RWPE1 (cell line): ENCODE measurements around the gene PPP6R2.
A peak's percentile ranks its signal among the peaks of the same experiment; 100 is the strongest.

Experiments used
- CTCF ChIA-PET: fragments of 350-600 bp; sonication (Branson Sonifier 250); formaldehyde crosslinking; extraction: SDS; loops from one replicate; lab custom pipeline; 2021; lab: Yijun Ruan, JAX
- POLR2A ChIA-PET: fragments of 400-600 bp; formaldehyde crosslinking; extraction: SDS; loops from one replicate; lab custom pipeline; 2020; ENCODE audit warnings: antibody characterized with exemption; ENCODE audit not compliant: low non-redundant PET; lab: Yijun Ruan, JAX
- DNase-seq: peaks from one replicate; pipeline ENCODE4 v3.0.0; 2012; ENCODE audit warnings: low spot score
- H3K27ac ChIP-seq: fragments of 450-650 bp; 2 replicates; pipeline ENCODE4 v1.5.1; 2017
- TF ChIP-seq, protein P1 (sequence below): fragments of 450-650 bp; conservative IDR thresholded peaks from 2 replicates; pipeline ENCODE4 v1.5.1; 2017; ENCODE audit warnings: low read depth, mild to moderate bottlenecking

Gene PPP6R2

DNA sequence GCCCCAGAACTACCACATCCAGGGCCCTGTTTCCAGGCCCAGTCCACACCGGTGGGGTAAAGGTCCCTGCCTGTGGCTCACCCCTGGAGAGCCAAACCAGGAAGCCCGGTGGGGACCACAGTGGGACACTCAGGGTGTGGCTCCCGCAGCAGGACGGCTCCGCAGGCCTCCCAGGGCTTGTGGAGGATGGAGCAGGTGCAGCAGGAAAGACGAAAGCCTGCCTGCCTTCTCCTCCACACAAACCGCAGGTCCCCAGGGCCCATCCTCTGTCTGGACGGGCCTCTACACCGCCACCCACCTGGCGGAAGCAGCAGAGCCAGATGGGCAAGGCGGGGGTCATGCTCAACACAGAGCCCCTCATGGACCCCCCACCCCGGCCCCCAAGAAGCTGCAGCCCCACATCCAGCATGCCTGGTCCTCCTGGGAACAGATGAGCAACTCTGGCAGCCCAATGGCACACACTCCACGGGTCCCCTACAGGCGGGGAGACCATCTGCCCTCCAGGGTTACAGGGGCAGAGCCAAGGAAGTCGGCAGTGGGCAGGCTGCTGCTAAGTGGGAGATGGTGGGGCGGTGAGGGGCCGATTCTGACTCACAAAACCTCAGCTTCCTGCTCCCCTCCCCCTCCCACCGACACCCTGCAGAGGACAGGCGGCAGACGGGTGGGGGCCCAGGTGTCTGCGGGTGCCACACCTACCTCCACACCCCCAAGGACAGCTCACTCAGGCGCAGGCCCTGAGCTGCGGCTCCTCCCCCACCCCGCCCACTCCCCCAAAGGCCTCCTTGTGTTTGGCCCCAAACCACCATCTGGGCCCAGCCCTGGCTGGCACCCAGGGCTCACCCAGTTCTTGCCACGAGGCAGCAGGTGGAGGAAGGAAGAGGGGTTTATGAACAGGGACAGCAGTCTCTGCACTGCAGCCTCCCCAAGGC is 126.5 kb downstream of the PPP6R2 start:
- peak; percentile 72 for DNase-seq
- peak overlapping the region; percentile 87 for H3K27ac ChIP-seq
- CTCF ChIA-PET, result interaction anchor here (0.8 kb wide), 1 partner anchor 69 kb away, joined by 3 read pairs; no protein-coding TSS in a partner anchor
- TF ChIP-seq, protein P1, sequence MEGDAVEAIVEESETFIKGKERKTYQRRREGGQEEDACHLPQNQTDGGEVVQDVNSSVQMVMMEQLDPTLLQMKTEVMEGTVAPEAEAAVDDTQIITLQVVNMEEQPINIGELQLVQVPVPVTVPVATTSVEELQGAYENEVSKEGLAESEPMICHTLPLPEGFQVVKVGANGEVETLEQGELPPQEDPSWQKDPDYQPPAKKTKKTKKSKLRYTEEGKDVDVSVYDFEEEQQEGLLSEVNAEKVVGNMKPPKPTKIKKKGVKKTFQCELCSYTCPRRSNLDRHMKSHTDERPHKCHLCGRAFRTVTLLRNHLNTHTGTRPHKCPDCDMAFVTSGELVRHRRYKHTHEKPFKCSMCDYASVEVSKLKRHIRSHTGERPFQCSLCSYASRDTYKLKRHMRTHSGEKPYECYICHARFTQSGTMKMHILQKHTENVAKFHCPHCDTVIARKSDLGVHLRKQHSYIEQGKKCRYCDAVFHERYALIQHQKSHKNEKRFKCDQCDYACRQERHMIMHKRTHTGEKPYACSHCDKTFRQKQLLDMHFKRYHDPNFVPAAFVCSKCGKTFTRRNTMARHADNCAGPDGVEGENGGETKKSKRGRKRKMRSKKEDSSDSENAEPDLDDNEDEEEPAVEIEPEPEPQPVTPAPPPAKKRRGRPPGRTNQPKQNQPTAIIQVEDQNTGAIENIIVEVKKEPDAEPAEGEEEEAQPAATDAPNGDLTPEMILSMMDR, result no peak
- POLR2A ChIA-PET, result no interaction called here

- POLR2A ChIA-PET, result no interaction called here
- no peak for DNase-seq
- H3K27ac ChIP-seq, result peak overlapping the region; percentile 87
- CTCF ChIA-PET, result interaction anchor here (0.8 to 0.9 kb wide), 2 partner anchors 13 to 70 kb away, joined by 3 read pairs; no protein-coding TSS in a partner anchor
- TF ChIP-seq, protein P1, result no peak
Observed at GRCh38 chr22:50470491-50470890, 127.4 kb downstream of the PPP6R2 start.

GRCh38 chr22:50471197-50471847 is 128.2 kb downstream of the PPP6R2 start:
- POLR2A ChIA-PET, result interaction anchor here (0.6 kb wide), 1 partner anchor 10 kb away, joined by 4 read pairs; the partner anchor contains the start of gene ADM2
- H3K27ac ChIP-seq, result peak overlapping the region; percentile 87
- CTCF ChIA-PET, result interaction anchor here (0.9 kb wide), 1 partner anchor 13 kb away, joined by 3 read pairs; no protein-coding TSS in a partner anchor
- TF ChIP-seq, protein P1, result no peak
- no peak for DNase-seq

DNA sequence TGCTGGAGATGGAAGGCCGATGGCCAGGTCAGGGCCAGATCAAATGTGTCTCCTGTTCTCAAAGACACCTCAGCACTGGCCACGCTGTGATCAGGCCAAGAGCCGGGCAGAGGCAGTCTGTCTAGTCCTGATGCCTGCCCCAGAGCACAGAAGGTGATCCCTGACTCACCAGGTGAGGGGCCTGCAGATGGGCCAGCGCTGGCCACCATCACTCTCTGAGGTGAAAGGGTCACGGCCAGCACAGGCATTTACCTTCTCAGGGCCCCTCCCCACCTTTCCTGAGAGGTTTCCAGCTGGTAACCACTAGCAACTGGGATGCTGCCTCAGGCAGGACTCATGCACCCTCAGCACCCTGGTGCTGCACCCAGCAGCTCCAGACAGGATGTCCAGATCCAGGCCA is 128.8 kb downstream of the PPP6R2 start:
- ChIA-PET POLR2A (interaction anchor here (0.6 kb wide), 1 partner anchor 10 kb away, joined by 4 read pairs; the partner anchor contains the start of gene ADM2), CTCF (no interaction called here)

DNA sequence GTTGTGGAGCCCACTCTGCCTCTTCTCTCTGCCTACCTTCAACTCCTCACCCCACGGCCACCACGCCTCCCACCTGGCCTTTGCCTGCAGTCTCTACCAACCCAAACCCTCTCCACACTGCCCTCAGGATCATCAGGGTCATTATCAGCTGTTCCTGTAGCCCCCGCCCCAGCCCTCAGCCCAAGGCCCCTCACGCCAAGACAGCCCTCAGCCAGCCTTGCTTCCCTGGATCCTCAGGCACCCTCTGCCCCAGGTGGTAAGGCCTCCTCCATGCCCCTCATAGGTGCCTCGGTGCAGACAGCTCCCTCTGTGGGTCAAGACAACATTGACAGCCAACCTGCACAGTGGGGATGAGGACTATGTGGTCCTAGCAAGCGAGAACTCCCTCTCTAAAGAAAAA is 130.0 kb downstream of the PPP6R2 start:
- peak overlapping the region; percentile 87 for H3K27ac ChIP-seq
- TF ChIP-seq, protein P1, result no peak
- ChIA-PET CTCF (no interaction called here), POLR2A (no interaction called here)
- no peak for DNase-seq

More for the DNA sequence above, 128.8 kb downstream of the PPP6R2 start:
- peak overlapping the region; percentile 87 for H3K27ac ChIP-seq
- TF ChIP-seq, protein P1, result no peak
- DNase-seq, result no peak
